K562 (cell line): ENCODE data around the gene GSKIP. TPM values are rescaled to one million over a fixed set of nuclear protein-coding genes. Genes with fewer than 3 reads are reported as not detected.

Experiments used
- ATAC-seq: fragments of 200-7000 bp; cut with Tn5 transposase; 3 replicates; pipeline ENCODE4 v1.9.1; 2020; ENCODE audit warnings: moderate library complexity
- BruUV-seq: library from RNA; stranded (reverse); fragments of 400-500 nt; replicated peaks from 2 replicates; lab custom pipeline; 2021; lab: Mats Ljungman, UMichigan
- CTCF ChIA-PET: fragments of 300-600 bp; formaldehyde crosslinking; extraction: SDS; loops from one replicate; lab custom pipeline; 2021; ENCODE audit warnings: low intra/inter-chr PET ratio; lab: Yijun Ruan, JAX
- POLR2A ChIA-PET: fragments of 300-600, 350-650 bp; sonication (Branson Sonifier 250); formaldehyde crosslinking; extraction: SDS; loops from one replicate; lab custom pipeline; 2021; ENCODE audit warnings: antibody characterized with exemption, inconsistent platforms; lab: Yijun Ruan, JAX
- DNase-seq, 4 experiments: peaks; one replicate each; pipeline versions ENCODE4 v3.0.0 to v3.0.0-alpha.2; 2011 to 2018; ENCODE audit warnings: low spot score in 3 of 4, mixed read lengths in 3 of 4; ENCODE audit errors: extremely low read depth in 1 of 4
- FAIRE-seq: peaks from 2 replicates; lab custom pipeline; 2011; peaks lifted over from hg19 to GRCh38; lab: Jason Lieb, UNC
- H2AFZ ChIP-seq: 2 replicates; pipeline ENCODE4 v1.6.0; 2011; ENCODE audit warnings: low read depth, low read length, control low read depth, inconsistent platforms
- H3K27ac ChIP-seq: fragments of 200-600 bp; 3 replicates; pipeline ENCODE4 v1.8.0; 2011; ENCODE audit warnings: low read depth, mild to moderate bottlenecking, control low read depth, inconsistent platforms, low read length, moderate library complexity, mixed read lengths; ENCODE audit errors: extremely low read depth
- H3K27me3 ChIP-seq, 2 experiments: fragments of 300-600 bp in 1 of 2; 2 replicates in 1 of 2; 3 replicates in 1 of 2; pipeline versions ENCODE4 v1.6.0 to v1.8.0; 2011; ENCODE audit warnings: inconsistent platforms in 2 of 2, low read length in 2 of 2, mild to moderate bottlenecking in 1 of 2, mixed read lengths in 1 of 2, moderate library complexity in 1 of 2; ENCODE audit not compliant: control insufficient read depth in 2 of 2, insufficient read depth in 2 of 2
- H3K36me3 ChIP-seq: fragments of 300-600 bp; 3 replicates; pipeline ENCODE4 v1.8.0; 2011; ENCODE audit warnings: mild to moderate bottlenecking, low read length, inconsistent platforms; ENCODE audit not compliant: control insufficient read depth, insufficient read depth
- H3K4me1 ChIP-seq, 2 experiments: fragments of 200-600 bp in 1 of 2; replicated peaks in 1 of 2; 2 replicates in 1 of 2; 3 replicates in 1 of 2; pipeline versions ENCODE4 v1.5.1 to v1.8.0; 2011; ENCODE audit warnings: inconsistent platforms in 2 of 2, low read length in 2 of 2, mild to moderate bottlenecking in 1 of 2, mixed read lengths in 1 of 2, moderate library complexity in 1 of 2; ENCODE audit not compliant: control insufficient read depth in 2 of 2, insufficient read depth in 2 of 2
- H3K4me2 ChIP-seq: 2 replicates; pipeline ENCODE4 v1.6.1; 2011; ENCODE audit warnings: low read length, control low read depth, inconsistent platforms, mixed read lengths; ENCODE audit not compliant: insufficient read depth
- H3K4me3 ChIP-seq: fragments of 200-600 bp; sonication (generic), shearing (Covaris generic); 2 replicates; pipeline ENCODE4 v1.5.1; 2016; ENCODE audit warnings: control low read depth, inconsistent platforms
- H3K79me2 ChIP-seq: fragments of 200-600 bp; 3 replicates; pipeline ENCODE4 v1.8.0; 2011; ENCODE audit warnings: low read length, inconsistent platforms; ENCODE audit not compliant: control insufficient read depth, insufficient read depth
- H3K9ac ChIP-seq, 2 experiments: 2 replicates each; pipeline versions ENCODE4 v1.6.0 to v1.6.1; 2011; ENCODE audit warnings: low read depth in 2 of 2, low read length in 2 of 2, control low read depth in 1 of 2, inconsistent platforms in 1 of 2, mild to moderate bottlenecking in 1 of 2, mixed read lengths in 1 of 2; ENCODE audit not compliant: insufficient read depth in 1 of 2
- H3K9me1 ChIP-seq: one replicate; pipeline ENCODE4 v1.6.0; 2011; ENCODE audit warnings: inconsistent platforms, mild to moderate bottlenecking, low read length, moderate library complexity; ENCODE audit not compliant: control insufficient read depth, insufficient read depth
- H3K9me3 ChIP-seq: replicated peaks from 2 replicates; pipeline ENCODE4 v1.5.1; 2011; ENCODE audit warnings: low read depth, low read length, inconsistent platforms; ENCODE audit not compliant: control insufficient read depth, insufficient read depth
- H4K20me1 ChIP-seq: replicated peaks from 2 replicates; pipeline ENCODE4 v1.6.1; 2011; ENCODE audit warnings: low read length, inconsistent platforms, mixed read lengths; ENCODE audit not compliant: control insufficient read depth, insufficient read depth
- RBM15 ChIP-seq: fragments of 200-400 bp; formaldehyde crosslinking; IDR thresholded peaks from 2 replicates; pipeline ENCODE4 v1.6.1; 2018; ENCODE audit warnings: mild to moderate bottlenecking, low read length, moderate library complexity; ENCODE audit not compliant: insufficient read depth
- TEAD2 ChIP-seq: fragments of 450-650 bp; IDR thresholded peaks from 2 replicates; pipeline ENCODE4 v1.6.1; 2016; ENCODE audit warnings: missing genetic modification characterization, control low read depth, missing compliant biosample characterization
- ZNF766 ChIP-seq: fragments of 200-800 bp; sonication (Bioruptor generic); conservative IDR thresholded peaks from 2 replicates; pipeline ENCODE4 v1.6.1; 2016; ENCODE audit warnings: missing genetic modification characterization, missing compliant biosample characterization
- WGBS: fragments of 100-300 bp; shearing (Covaris generic); methylation state at CpG from one replicate; pipeline ENCODE4 v1.1.6; 2016; ENCODE audit warnings: low coverage, mixed read lengths; ENCODE audit not compliant: insufficient coverage; ENCODE audit errors: missing lambda C conversion rate; 5-methylcytosine and 5-hydroxymethylcytosine counted together
- in situ Hi-C: fragments of 300-500 bp; cut with MboI; formaldehyde crosslinking; loops from 4 replicates; pipeline ENCODE4 v1.15.0; 2018; ENCODE audit warnings: inconsistent platforms, mixed read lengths
- intact Hi-C: fragments of 100-400 bp; cut with micrococcal nuclease; formaldehyde crosslinking; loops from 2 replicates; pipeline ENCODE4 v1.14.2; 2022
- polyA plus RNA-seq, 8 experiments: library from polyadenylated mRNA; depleted of rRNA in 4 of 8; stranded (reverse) in 5 of 8; unstranded in 3 of 8; fragments of >200 nt; fragmentation: Nextera tagmentation in 2 of 8; fragmentation: Illumina TruSeq in 1 of 8; extraction: Ambion mirVana in 2 of 8; extraction: Trizol in 1 of 8; gene quantifications; 2 replicates each; pipeline versions ENCODE4 v1.2.1 to v1.2.3, GENCODE V29; 2011 to 2014; ENCODE audit warnings: inconsistent platforms in 1 of 8, missing spikeins in 1 of 8
- total RNA-seq, 7 experiments: library from RNA; depleted of rRNA in 6 of 7; stranded (reverse); fragments of >200 nt in 6 of 7; fragmentation: Illumina TruSeq in 2 of 7; extraction: Trizol in 2 of 7; gene quantifications; 2 replicates each; pipeline versions ENCODE4 v1.2.1 to v1.2.3, GENCODE V29; 2011 to 2021; ENCODE audit warnings: low replicate concordance in 1 of 7
- TF ChIP-seq, protein P1 (sequence below): fragments of 200-400 bp; formaldehyde crosslinking; IDR thresholded peaks from 2 replicates; pipeline ENCODE4 v1.6.1; 2017; ENCODE audit warnings: mild to moderate bottlenecking, low read depth, low read length, moderate library complexity

Gene GSKIP
- total and polyA plus RNA-seq, 9 of the 15 experiments (the other 6 are each of a cell fraction or from before 2014, with no cell fraction given) = 12.9 to 58.9 (median 22.2) TPM

DNA sequence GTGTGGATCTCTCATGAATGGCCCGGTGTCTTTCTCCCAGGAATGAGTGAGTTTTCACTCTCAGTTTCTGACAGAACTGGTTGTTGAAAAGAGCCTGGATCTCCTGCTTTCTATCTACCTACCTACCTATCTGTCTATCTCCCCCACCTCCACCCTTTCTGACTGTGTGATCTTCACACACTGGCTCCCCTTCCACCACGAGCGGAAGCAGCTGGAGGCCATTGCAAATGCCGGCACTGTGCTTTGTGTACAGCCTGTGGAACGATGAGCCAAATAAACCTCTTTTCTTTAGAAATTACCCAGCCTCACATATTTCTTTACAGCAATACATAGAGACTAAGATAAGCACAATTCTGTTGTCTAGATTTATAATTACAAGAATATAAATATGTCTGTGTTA lies 7.2 kb downstream of the GSKIP start:
- TF ChIP-seq, protein P1, sequence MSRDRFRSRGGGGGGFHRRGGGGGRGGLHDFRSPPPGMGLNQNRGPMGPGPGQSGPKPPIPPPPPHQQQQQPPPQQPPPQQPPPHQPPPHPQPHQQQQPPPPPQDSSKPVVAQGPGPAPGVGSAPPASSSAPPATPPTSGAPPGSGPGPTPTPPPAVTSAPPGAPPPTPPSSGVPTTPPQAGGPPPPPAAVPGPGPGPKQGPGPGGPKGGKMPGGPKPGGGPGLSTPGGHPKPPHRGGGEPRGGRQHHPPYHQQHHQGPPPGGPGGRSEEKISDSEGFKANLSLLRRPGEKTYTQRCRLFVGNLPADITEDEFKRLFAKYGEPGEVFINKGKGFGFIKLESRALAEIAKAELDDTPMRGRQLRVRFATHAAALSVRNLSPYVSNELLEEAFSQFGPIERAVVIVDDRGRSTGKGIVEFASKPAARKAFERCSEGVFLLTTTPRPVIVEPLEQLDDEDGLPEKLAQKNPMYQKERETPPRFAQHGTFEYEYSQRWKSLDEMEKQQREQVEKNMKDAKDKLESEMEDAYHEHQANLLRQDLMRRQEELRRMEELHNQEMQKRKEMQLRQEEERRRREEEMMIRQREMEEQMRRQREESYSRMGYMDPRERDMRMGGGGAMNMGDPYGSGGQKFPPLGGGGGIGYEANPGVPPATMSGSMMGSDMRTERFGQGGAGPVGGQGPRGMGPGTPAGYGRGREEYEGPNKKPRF = no peak
- TF ChIP-seq RBM15 (no peak), TEAD2 (tag) (no peak), ZNF766 (CRISPR knock-in tag) (peak; percentile 61; the same call in 1 of the 2 replicates)
- intact Hi-C loops (no loop called here), in situ Hi-C loops (no loop called here)
- Histone ChIP-seq H3K27ac (no peak overlapping the region), H3K36me3 (no peaks in the 10 kb centered on the region), H3K9me1 (no peaks in the 10 kb centered on the region), H3K4me2 (no peak overlapping the region), H3K9ac (no peak overlapping the region), H3K4me3 (no peak overlapping the region), H4K20me1 (no peaks in the 10 kb centered on the region), H3K9me3 (no peaks in the 10 kb centered on the region), H3K4me1 (peaks cover 0 to 19% of the 10 kb centered on the region in 2 experiments; a peak in 3 of 5 replicates), H3K79me2 (peaks cover 67% of the 10 kb centered on the region), H3K27me3 (no peaks in the 10 kb centered on the region), H2AFZ (no peak overlapping the region)
- ChIA-PET POLR2A (no interaction called here), CTCF (no interaction called here)
- WGBS = 84% methylated on average over 5 of the region's 5 CpGs
- no TSS peak for BruUV-seq
- ATAC-seq (no peak), FAIRE-seq (no peak), DNase-seq (no peak)
